ENCODE data around the gene RNF212B.
"Not testable (repeated sequence)": the region's sequence is repeated elsewhere in the genome, so short reads cannot be mapped to it uniquely, and the experiment has no call there.

The RNF212B gene, protein sequence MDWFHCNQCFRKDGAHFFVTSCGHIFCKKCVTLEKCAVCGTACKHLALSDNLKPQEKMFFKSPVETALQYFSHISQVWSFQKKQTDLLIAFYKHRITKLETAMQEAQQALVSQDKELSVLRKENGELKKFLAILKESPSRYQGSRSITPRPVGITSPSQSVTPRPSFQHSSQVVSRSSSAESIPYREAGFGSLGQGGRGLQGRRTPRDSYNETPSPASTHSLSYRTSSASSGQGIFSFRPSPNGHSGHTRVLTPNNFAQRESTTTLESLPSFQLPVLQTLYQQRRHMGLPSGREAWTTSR

GRCh38 chr14:23237772-23238594 is at the start of gene RNF212B:
Gene RNF212B (plus strand): TSS chr14:23237936. CDS start chr14:23240346, 2,410 bp downstream.
- intact Hi-C loops (cut with DNase I): no loop called here
- DNase-seq: peak; percentile 48 to 96 (median 76)

- DNase-seq: no peak
- intact Hi-C loops (cut with DNase I): no loop called here
Measured at GRCh38 chr14:23193432-23193831, 44.3 kb upstream of the RNF212B start.

GRCh38 chr14:23195552-23196101 is 42.1 kb upstream of the RNF212B start:
- intact Hi-C loops (cut with DNase I): no loop called here
- no peak for DNase-seq

DNA sequence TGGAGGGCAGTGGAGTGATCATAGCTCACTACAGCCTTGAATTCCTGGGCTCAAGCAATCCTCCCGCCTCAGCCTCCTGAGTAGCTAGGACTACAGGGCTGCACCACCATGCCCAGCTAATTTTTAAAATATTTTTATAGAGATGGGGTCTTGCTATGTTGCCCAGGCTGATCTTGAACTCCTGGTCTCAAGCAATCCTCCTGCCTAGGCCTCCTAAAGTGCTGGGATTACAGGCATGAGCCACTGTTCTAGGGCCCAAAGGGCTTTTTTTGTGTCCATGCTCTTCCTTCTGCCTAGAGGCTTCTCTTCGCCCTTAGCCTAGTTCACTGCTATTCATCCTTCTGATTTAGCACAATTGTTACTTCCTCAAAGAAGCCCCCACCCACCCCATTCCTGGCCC is 41.2 kb upstream of the RNF212B start:
- intact Hi-C loops (cut with DNase I); DNase-seq: not testable (repeated sequence)

DNA sequence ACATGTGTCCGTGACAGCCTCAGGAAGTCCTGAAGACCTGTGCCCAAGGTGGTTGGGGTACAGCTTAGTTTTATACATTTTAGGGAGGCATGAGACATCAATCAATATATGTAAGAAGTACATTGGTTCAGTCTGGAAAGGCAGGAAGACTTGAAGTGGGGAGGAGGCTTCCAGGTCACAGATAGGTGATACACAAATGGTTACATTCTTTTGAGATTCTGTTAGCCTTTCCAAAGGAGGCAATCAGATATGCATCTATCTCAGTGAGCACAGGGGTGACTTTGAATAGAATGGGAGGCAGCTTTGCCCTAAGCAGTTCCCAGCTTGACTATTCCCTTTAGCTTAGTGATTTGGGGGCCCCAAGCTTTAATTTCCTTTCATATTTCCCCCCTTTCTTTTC is 38.6 kb upstream of the RNF212B start:
- DNase-seq; intact Hi-C loops (cut with DNase I): not testable (repeated sequence)

DNA sequence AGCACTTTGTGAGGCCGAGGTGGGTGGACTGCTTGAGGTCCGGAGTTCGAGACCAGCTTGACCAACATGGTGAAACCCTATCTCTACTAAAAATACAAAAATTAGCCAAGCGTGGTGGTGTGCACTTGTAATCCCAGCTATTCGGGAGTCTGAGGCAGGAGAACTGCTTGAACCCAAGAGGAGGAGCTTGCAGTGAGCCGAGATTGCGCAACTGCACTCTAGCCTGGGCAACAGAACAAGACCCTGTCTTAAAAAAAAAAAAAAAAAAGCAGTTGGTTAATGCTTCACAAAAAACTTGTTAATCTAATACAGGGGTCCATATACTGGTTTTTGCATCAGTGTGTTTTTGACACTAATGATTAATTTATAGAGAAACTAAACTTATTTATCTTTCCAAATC is 35.7 kb upstream of the RNF212B start:
- intact Hi-C loops (cut with DNase I): no loop called here

GRCh38 chr14:23206422-23207145 is 31.2 kb upstream of the RNF212B start:
- no peak for DNase-seq
- intact Hi-C loops (cut with DNase I): no loop called here

More for the DNA sequence above, 35.7 kb upstream of the RNF212B start:
- no peak for DNase-seq

DNA sequence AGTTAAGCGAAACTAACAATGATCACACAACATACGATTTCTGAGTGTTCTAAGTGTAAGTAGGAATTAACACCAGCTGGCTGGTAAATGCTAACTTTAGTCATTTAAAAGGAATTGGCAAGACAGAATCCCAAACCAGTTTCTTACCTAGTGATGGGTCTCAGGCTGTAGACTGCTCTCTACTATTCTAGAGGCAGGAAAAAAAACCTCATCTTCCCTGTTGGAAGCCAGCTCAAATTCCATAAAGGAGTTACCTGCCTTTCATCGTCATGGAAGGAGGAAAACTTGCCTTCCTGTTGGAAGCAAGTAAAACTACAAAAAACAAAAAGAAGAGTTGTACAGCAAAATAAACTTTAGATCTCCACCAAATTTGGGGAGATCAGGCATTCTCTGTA is 30.6 kb upstream of the RNF212B start:
- intact Hi-C loops (cut with DNase I): no loop called here
- DNase-seq: no peak

DNA sequence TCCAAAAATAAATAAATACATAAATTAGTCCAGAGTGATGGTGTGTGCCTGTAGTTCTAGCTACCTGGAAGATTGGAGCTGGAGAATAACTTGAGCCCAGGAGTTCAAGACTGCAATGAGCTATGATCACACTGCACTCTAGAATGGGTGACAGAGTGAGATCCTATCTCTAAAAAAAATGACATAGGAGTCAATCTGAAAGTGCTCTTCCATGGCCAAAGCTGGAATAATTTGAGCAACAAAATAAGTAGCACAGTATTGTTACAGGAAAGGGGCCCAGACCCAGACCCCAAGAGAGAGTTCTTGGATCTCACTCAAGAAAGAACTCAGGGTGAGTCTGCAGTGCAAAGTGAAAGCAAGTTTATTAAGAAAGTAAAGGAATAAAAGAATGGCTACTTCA is 29.4 kb upstream of the RNF212B start:
- intact Hi-C loops (cut with DNase I): no loop called here
- no peak for DNase-seq

DNA sequence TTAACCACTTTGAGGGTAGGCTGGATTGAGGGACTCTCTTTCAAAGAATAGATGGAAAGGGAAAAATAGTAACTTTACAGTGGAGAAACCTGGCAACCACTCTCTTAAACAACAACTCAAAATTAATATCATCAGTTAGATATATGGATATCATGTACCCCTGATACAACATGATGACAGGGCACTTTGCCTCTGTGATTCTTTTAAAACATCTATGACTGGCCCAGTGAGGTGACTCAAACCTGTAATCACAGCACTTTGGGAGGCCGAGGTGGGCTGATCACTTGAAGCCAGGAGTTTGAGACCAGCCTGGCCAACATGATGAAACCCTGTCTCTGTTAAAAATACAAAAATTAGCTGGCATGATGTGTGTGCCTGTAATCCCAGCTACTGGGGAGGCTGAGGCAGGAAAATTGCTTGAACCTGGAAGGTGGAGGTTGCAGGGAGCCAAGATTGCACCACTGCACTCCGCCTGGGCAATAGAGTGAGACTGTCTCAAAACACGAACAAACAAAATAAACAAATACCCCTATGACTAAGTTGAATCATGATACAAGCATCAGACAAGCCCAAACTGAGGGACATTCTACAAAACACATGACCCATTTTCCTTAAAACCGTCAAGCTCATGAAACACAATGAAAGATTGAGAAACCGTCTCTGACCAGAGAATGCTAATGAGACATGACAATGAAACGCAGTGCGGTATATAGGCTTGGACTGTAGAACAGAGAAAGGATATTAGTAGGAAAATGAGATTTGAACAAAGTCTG is 27.9 kb upstream of the RNF212B start:
- DNase-seq: no peak

GRCh38 chr14:23215421-23215820 is 22.3 kb upstream of the RNF212B start:
- intact Hi-C loops (cut with DNase I): no loop called here
- DNase-seq: no peak

More for the DNA sequence above, 27.9 kb upstream of the RNF212B start:
- intact Hi-C loops (cut with DNase I): no loop called here

DNA sequence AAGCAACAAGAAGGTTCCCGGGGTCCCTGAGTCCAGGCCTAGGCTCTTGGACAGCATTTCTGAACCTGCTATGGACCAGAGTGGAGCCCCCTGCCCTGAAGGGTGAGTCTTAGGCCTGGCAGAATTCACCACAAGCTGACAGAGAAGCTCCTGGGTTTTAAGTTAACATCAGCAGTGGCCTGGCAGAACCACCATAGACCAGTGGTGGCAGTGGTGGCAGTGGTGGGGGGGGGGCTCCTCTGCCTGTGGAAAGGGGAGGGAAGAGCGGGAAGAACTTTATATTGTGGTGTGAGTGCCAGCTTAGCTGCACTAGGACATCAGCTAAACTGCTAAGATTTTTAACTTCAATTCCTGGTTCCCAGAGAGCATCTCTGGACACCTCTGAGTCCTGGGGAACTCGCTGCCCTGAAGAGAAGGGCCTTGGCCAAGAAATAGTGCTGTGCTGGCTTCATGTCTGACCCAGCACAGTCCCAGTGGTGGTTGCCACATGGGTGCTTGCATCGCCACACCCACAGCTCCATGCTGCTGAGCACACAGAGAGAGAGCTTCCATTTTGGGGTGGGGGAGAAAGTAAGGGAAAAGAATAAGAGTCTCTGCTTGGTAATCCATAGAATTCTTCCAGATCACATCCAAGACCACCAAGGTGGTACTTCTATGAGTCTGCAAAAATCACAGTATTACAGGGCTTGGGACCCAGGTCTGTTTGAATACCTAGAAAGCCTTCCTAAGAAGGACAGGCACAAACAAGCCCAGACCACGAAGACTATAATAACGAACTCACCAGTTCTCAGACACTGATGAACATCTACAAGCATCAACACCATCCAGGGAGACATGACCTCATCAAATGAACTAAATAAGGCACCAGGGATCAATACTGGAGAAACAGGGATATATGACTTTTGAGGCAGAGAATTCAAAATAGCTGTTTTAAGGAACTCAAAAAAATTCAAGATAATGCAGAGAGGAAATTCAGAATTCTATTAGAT is 20.4 kb upstream of the RNF212B start:
- DNase-seq: no peak
- intact Hi-C loops (cut with DNase I): no loop called here

GRCh38 chr14:23219075-23219474 is 18.7 kb upstream of the RNF212B start:
- intact Hi-C loops (cut with DNase I): no loop called here
- no peak for DNase-seq

DNA sequence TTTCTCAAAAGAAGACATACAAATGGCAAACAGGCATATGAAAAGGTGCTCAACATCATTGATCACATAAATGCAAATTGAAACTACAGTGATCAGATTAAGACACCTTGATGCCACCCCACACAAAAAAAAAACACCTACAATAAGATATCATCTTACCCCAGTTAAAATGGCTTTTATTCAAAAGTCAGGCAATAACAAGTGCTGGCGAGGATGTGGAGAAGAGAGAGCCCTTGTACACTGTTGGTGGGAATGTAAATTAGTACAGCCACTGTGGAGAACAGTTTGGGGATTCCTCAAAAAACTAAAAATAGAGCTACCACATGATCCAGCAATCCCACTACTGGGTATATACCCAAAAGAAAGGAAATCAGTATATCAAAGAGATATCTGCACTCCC is 12.8 kb upstream of the RNF212B start:
- intact Hi-C loops (cut with DNase I): not testable (repeated sequence)

GRCh38 chr14:23227566-23227965 is 10.2 kb upstream of the RNF212B start:
- intact Hi-C loops (cut with DNase I): no loop called here
- DNase-seq: no peak

More for the DNA sequence above, 12.8 kb upstream of the RNF212B start:
- not testable (repeated sequence) for DNase-seq

DNA sequence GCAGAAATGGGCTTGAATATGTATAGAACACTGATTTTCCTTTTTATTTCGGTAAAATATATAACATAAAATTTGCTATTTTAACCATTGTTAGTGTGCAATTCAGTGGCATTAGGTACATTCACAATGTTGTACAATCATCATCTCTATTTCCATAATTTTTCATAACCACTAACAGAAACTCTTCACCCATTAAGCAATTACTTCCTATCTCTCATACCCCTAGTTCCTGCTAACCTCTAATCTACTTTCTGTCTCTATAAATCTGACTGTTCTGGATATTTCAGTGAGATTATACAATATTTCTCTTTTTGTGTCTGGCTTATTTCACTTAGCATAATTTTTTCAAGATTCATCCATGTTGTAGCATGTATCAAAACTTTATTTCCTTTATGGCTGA is 8.9 kb upstream of the RNF212B start:
- DNase-seq: no peak
- intact Hi-C loops (cut with DNase I): no loop called here

GRCh38 chr14:23232241-23232808 is 5.4 kb upstream of the RNF212B start:
- DNase-seq; intact Hi-C loops (cut with DNase I): not testable (repeated sequence)

GRCh38 chr14:23240661-23241060 is 2.9 kb downstream of the RNF212B start:
- no peak for DNase-seq
- intact Hi-C loops (cut with DNase I): no loop called here

Measured in posterior cingulate gyrus (tissue), 11 donors.